HK-2 (cell line): ENCODE measurements around the gene ST6GAL2.

Experiments
- DNase-seq: peaks from one replicate; pipeline ENCODE4 v3.0.0-alpha.2; 2018; ENCODE audit not compliant: unreplicated experiment

The ST6GAL2 gene

GRCh38 chr2:106863387-106863786 is 22.6 kb downstream of the ST6GAL2 start:
- DNase-seq: no peak

GRCh38 chr2:106859498-106859897 is 26.5 kb downstream of the ST6GAL2 start:
- DNase-seq: no peak

- DNase-seq: no peak
These were observed 27.2 kb downstream of the ST6GAL2 start for GRCh38 chr2:106858810-106859209.

- no peak for DNase-seq
These were observed 28.0 kb downstream of the ST6GAL2 start for GRCh38 chr2:106857882-106858478.

GRCh38 chr2:106853631-106854030 is 32.3 kb downstream of the ST6GAL2 start:
- DNase-seq: no peak

- DNase-seq: no peak
These were observed 34.0 kb downstream of the ST6GAL2 start for GRCh38 chr2:106851881-106852501.

GRCh38 chr2:106851087-106851874 is 34.7 kb downstream of the ST6GAL2 start:
- no peak for DNase-seq

- DNase-seq: no peak
These were observed 36.7 kb downstream of the ST6GAL2 start for GRCh38 chr2:106849253-106849652.

GRCh38 chr2:106847366-106847765 is 38.6 kb downstream of the ST6GAL2 start:
- no peak for DNase-seq

GRCh38 chr2:106845716-106846115 is 40.3 kb downstream of the ST6GAL2 start:
- no peak for DNase-seq

- no peak for DNase-seq
These were observed 42.1 kb downstream of the ST6GAL2 start for GRCh38 chr2:106843910-106844250.

GRCh38 chr2:106843001-106843909 is 42.7 kb downstream of the ST6GAL2 start:
- no peak for DNase-seq

GRCh38 chr2:106841886-106842645 is 43.9 kb downstream of the ST6GAL2 start:
- DNase-seq: no peak

GRCh38 chr2:106840818-106841217 is 45.1 kb downstream of the ST6GAL2 start:
- no peak for DNase-seq

GRCh38 chr2:106839849-106840595 is 45.9 kb downstream of the ST6GAL2 start:
- DNase-seq: no peak

- no peak for DNase-seq
These were observed 52.7 kb downstream of the ST6GAL2 start for GRCh38 chr2:106833256-106833655.

- DNase-seq: no peak
These were observed 54.0 kb downstream of the ST6GAL2 start for GRCh38 chr2:106831816-106832569.

GRCh38 chr2:106831241-106831640 is 54.7 kb downstream of the ST6GAL2 start:
- DNase-seq: no peak

GRCh38 chr2:106830191-106830590 is 55.8 kb downstream of the ST6GAL2 start:
- no peak for DNase-seq

- DNase-seq: no peak
These were observed 57.8 kb downstream of the ST6GAL2 start for GRCh38 chr2:106828119-106828518.
